HepG2 (cell line): Measurements from ENCODE around the gene LMTK2. TPM values are rescaled to one million over a fixed set of nuclear protein-coding genes. Genes with fewer than 3 reads are reported as not detected.
A peak's percentile ranks its signal among the peaks of the same experiment; 100 is the strongest.

ENCODE experiments used
- CTCF ChIP-seq: sonication (generic); formaldehyde crosslinking; IDR thresholded peaks from 2 replicates; pipeline ENCODE4 v1.5.0; 2020; ENCODE audit warnings: mild to moderate bottlenecking, missing genetic modification reagents, moderate library complexity
- KDM3A ChIP-seq: IDR thresholded peaks from 2 replicates; pipeline ENCODE4 v1.6.1; 2018; ENCODE audit warnings: low read depth, missing compliant biosample characterization
- MEIS1 ChIP-seq: sonication (generic); formaldehyde crosslinking; IDR thresholded peaks from 2 replicates; pipeline ENCODE4 v1.9.0; 2021; ENCODE audit warnings: mild to moderate bottlenecking, missing genetic modification reagents, moderate library complexity, borderline replicate concordance
- MLXIP ChIP-seq: sonication (generic); formaldehyde crosslinking; IDR thresholded peaks from 2 replicates; pipeline ENCODE4 v1.9.0; 2021; ENCODE audit warnings: missing genetic modification reagents, borderline replicate concordance
- MTF1 ChIP-seq: sonication (generic); formaldehyde crosslinking; IDR thresholded peaks from 2 replicates; pipeline ENCODE4 v1.5.0; 2020; ENCODE audit warnings: missing genetic modification reagents
- POLR2G ChIP-seq: fragments of 200-400 bp; formaldehyde crosslinking; IDR thresholded peaks from 2 replicates; pipeline ENCODE4 v1.6.1; 2018; ENCODE audit warnings: mild to moderate bottlenecking, low read depth, low read length, moderate library complexity
- RARG ChIP-seq: sonication (generic); formaldehyde crosslinking; IDR thresholded peaks from 2 replicates; pipeline ENCODE4 v1.4.0; 2020; ENCODE audit warnings: low read depth, mild to moderate bottlenecking, missing genetic modification reagents
- SNAPC4 ChIP-seq: sonication (generic); formaldehyde crosslinking; IDR thresholded peaks from 2 replicates; pipeline ENCODE4 v1.4.0; 2020; ENCODE audit warnings: mild to moderate bottlenecking, missing genetic modification reagents
- SOX6 ChIP-seq, 2 experiments: fragments of 450-650 bp in 1 of 2; sonication (generic) in 1 of 2; formaldehyde crosslinking in 1 of 2; IDR thresholded peaks; 2 replicates each; pipeline versions ENCODE4 v1.4.0 to v1.6.1; 2017 to 2020; ENCODE audit warnings: antibody characterized with exemption in 1 of 2, mild to moderate bottlenecking in 1 of 2, missing genetic modification reagents in 1 of 2
- SP4 ChIP-seq: sonication (generic); formaldehyde crosslinking; IDR thresholded peaks from 2 replicates; pipeline ENCODE4 v1.8.1; 2023; ENCODE audit warnings: mild to moderate bottlenecking, missing genetic modification reagents
- TAF15 ChIP-seq: fragments of 200-400 bp; formaldehyde crosslinking; IDR thresholded peaks from one replicate; pipeline ENCODE4 v1.6.1; 2018; ENCODE audit warnings: mild to moderate bottlenecking, low read depth, low read length; ENCODE audit not compliant: poor library complexity, severe bottlenecking
- ZBTB14 ChIP-seq: sonication (generic); formaldehyde crosslinking; IDR thresholded peaks from 2 replicates; pipeline ENCODE4 v1.4.0; 2020; ENCODE audit warnings: missing genetic modification reagents
- ZNF121 ChIP-seq: sonication (generic); formaldehyde crosslinking; IDR thresholded peaks from 2 replicates; pipeline ENCODE4 v1.5.0; 2020; ENCODE audit warnings: mild to moderate bottlenecking, missing genetic modification reagents
- ZNF224 ChIP-seq: sonication (generic); formaldehyde crosslinking; IDR thresholded peaks from 2 replicates; pipeline ENCODE4 v1.5.0; 2020; ENCODE audit warnings: mild to moderate bottlenecking, missing genetic modification reagents
- ZNF382 ChIP-seq: sonication (generic); formaldehyde crosslinking; IDR thresholded peaks from 2 replicates; pipeline ENCODE4 v1.5.0; 2020; ENCODE audit warnings: missing genetic modification reagents, mild to moderate bottlenecking, borderline replicate concordance
- ZNF414 ChIP-seq: sonication (generic); formaldehyde crosslinking; IDR thresholded peaks from 2 replicates; pipeline ENCODE4 v1.5.0; 2020; ENCODE audit warnings: missing genetic modification reagents
- ZNF7 ChIP-seq: IDR thresholded peaks from 2 replicates; pipeline ENCODE4 v1.6.1; 2016; ENCODE audit warnings: missing biosample characterization, missing genetic modification reagents
- polyA plus RNA-seq, 8 experiments: library from polyadenylated mRNA; depleted of rRNA in 3 of 8; stranded (reverse) in 7 of 8; unstranded in 1 of 8; fragments of >200 nt; fragmentation: Illumina TruSeq in 4 of 8; extraction: Trizol in 4 of 8; gene quantifications; 2 replicates each; pipeline versions ENCODE4 v1.2.1 to v1.2.3, GENCODE V29; 2011 to 2016; ENCODE audit warnings: low read depth in 4 of 8, missing spikeins in 1 of 8, mixed read lengths in 1 of 8; ENCODE audit not compliant: insufficient read depth in 1 of 8
- total RNA-seq, 5 experiments: library from RNA; depleted of rRNA; stranded (reverse); fragments of >200 nt; fragmentation: Illumina TruSeq; extraction: Trizol; gene quantifications; 2 replicates each; pipeline ENCODE4 v1.2.3, GENCODE V29; 2016; ENCODE audit warnings: low read depth in 1 of 5

The LMTK2 gene
- total and polyA plus RNA-seq, 2 of the 13 experiments (the other 11 are each of a cell fraction or from before 2014, with no cell fraction given) = 9.5 to 11.7 TPM

GRCh38 chr7:98229991-98230745 is 123.5 kb downstream of the LMTK2 start (continued):
- no peak for TF ChIP-seq ZNF7 (CRISPR knock-in tag)
- no peak for TF ChIP-seq ZNF224
- 0 out of 2 replicates have a peak, but pooled peaks have one; percentile 16 for TF ChIP-seq CTCF (CRISPR knock-in tag)
- no peak for TF ChIP-seq ZNF414 (CRISPR knock-in tag)
- TF ChIP-seq MLXIP = no peak
- TF ChIP-seq TAF15 = no peak
- TF ChIP-seq SNAPC4 = no peak
- no peak for TF ChIP-seq ZBTB14
- TF ChIP-seq ZNF121 (CRISPR knock-in tag) = peak; percentile 71; the same call in 1 of the 2 replicates
- no peak for TF ChIP-seq MEIS1 (CRISPR knock-in tag)
- no peak for TF ChIP-seq SOX6 (IDR thresholded peaks at IDR 0.05)
- no peak for TF ChIP-seq SOX6 (CRISPR knock-in tag; IDR thresholded peaks at IDR 0.05)
- TF ChIP-seq ZNF382 = no peak
- no peak for TF ChIP-seq KDM3A (CRISPR knock-in tag)
- no peak for TF ChIP-seq MTF1 (CRISPR knock-in tag)
- no peak for TF ChIP-seq POLR2G
- no peak for TF ChIP-seq SP4 (CRISPR knock-in tag)
- TF ChIP-seq RARG (CRISPR knock-in tag) = no peak
